ENCODE measurements around the gene SLC1A4. TPM values are rescaled to one million over a fixed set of nuclear protein-coding genes. Genes with fewer than 3 reads are reported as not detected.

The SLC1A4 gene
- polyA plus RNA-seq, 3 donors, result 3.2 to 4.5 (median 4.4) TPM

DNA sequence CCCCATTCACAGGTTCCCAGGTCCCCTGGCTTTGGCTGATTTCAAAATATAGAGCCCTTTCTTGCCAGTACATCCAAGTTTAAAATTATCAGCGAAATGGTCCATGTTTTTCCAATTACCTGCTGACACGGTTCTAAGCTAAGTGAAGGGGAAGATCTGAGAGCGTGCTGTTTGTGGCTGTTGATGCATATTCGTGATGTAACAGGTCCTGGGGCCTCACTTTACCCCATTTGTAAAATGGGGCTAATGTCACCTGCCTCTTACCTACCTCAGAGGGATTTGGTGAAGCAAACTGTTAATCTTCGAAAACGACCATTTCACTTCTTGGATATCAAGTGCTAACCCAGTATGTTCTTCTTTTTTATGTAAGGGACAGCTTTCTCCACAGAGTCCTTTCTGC lies 33.0 kb downstream of the SLC1A4 start:
- Histone ChIP-seq H3K27ac (ENCODE audit: low read depth in 1 of 2, low read length in 2 of 2) (no peak overlapping the region), H3K9me3 (replicated peaks in 1 of 2; ENCODE audit: control insufficient read depth in 1 of 2, insufficient read depth in 1 of 2, low read length in 2 of 2) (no peaks in the 10 kb centered on the region), H3K79me2 (ENCODE audit: insufficient read depth, low read length) (peaks cover 21% of the 10 kb centered on the region), H3K4me2 (replicated peaks; ENCODE audit: extremely low read depth, low read length, poor library complexity, severe bottlenecking) (no peak overlapping the region), H3K4me1 (ENCODE audit: control insufficient read depth in 1 of 2, insufficient read depth in 2 of 2, low read length in 2 of 2) (peaks cover 43 to 45% of the 10 kb centered on the region in 2 donors), H3K4me3 (replicated peaks in 1 of 3; ENCODE audit: low read depth in 2 of 3, low read length in 3 of 3) (no peak overlapping the region), H3K36me3 (replicated peaks in 1 of 2; ENCODE audit: control insufficient read depth in 1 of 2, insufficient read depth in 2 of 2, low read length in 2 of 2) (peaks cover 18 to 41% of the 10 kb centered on the region in 2 donors), H3K9ac (ENCODE audit: insufficient read depth, low read length, poor library complexity, severe bottlenecking) (no peak overlapping the region), H4K20me1 (ENCODE audit: insufficient read depth, low read length) (no peaks in the 10 kb centered on the region), H2AFZ (ENCODE audit: insufficient read depth, low read depth, low read length, poor library complexity, severe bottlenecking) (no peak overlapping the region), H3K27me3 (ENCODE audit: control insufficient read depth in 2 of 2, insufficient read depth in 2 of 2, low read length in 2 of 2) (no peaks in the 10 kb centered on the region)
- H3K27me3 Mint-ChIP-seq (ENCODE audit: low read depth in 3 of 3), result no peaks in the 10 kb centered on the region
- H3K9me3 Mint-ChIP-seq, result no peaks in the 10 kb centered on the region
- no peak overlapping the region for H3K27ac Mint-ChIP-seq
- peaks cover 44 to 50% of the 10 kb centered on the region in 2 donors for H3K36me3 Mint-ChIP-seq
- WGBS (ENCODE audit: insufficient coverage), result no CpG with 5 or more reads among the region's 6 CpGs
- TF ChIP-seq, protein P1, sequence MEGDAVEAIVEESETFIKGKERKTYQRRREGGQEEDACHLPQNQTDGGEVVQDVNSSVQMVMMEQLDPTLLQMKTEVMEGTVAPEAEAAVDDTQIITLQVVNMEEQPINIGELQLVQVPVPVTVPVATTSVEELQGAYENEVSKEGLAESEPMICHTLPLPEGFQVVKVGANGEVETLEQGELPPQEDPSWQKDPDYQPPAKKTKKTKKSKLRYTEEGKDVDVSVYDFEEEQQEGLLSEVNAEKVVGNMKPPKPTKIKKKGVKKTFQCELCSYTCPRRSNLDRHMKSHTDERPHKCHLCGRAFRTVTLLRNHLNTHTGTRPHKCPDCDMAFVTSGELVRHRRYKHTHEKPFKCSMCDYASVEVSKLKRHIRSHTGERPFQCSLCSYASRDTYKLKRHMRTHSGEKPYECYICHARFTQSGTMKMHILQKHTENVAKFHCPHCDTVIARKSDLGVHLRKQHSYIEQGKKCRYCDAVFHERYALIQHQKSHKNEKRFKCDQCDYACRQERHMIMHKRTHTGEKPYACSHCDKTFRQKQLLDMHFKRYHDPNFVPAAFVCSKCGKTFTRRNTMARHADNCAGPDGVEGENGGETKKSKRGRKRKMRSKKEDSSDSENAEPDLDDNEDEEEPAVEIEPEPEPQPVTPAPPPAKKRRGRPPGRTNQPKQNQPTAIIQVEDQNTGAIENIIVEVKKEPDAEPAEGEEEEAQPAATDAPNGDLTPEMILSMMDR (IDR thresholded peaks at IDR 0.05), result no peak
- DNase-seq, result no peak
- intact Hi-C loops (cut with micrococcal nuclease), result no loop called here
- H3K4me1 Mint-ChIP-seq, result peaks cover 51% of the 10 kb centered on the region
- H3K4me3 Mint-ChIP-seq, result no peak overlapping the region

DNA sequence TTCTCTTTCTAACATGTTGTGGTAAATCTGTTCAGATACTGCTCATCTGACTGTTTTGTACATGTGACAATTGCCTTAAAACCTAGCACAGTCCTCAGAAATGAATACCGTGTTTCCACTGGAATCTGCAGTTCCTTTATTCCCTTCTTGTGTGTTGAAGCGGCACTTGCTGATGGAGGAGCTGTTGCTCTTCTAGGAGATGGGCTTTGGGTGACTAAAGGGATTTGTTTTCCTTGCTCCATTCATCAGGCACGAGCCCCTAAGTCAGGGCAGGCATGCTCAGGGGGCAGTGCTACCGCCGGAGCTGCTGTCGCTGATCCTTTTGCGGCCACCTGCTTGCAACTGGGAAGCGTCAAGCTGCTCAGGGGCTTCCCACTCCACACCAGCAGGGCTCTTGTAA lies 34.5 kb downstream of the SLC1A4 start:
- no peak for DNase-seq
- Histone ChIP-seq H3K36me3 (replicated peaks in 1 of 2; ENCODE audit: control insufficient read depth in 1 of 2, insufficient read depth in 2 of 2, low read length in 2 of 2) (peaks cover 18 to 41% of the 10 kb centered on the region in 2 donors), H2AFZ (ENCODE audit: insufficient read depth, low read depth, low read length, poor library complexity, severe bottlenecking) (no peak overlapping the region), H3K9ac (ENCODE audit: insufficient read depth, low read length, poor library complexity, severe bottlenecking) (no peak overlapping the region), H3K27me3 (ENCODE audit: control insufficient read depth in 2 of 2, insufficient read depth in 2 of 2, low read length in 2 of 2) (no peaks in the 10 kb centered on the region), H3K27ac (ENCODE audit: low read depth in 1 of 2, low read length in 2 of 2) (no peak overlapping the region), H3K4me3 (replicated peaks in 1 of 3; ENCODE audit: low read depth in 2 of 3, low read length in 3 of 3) (no peak overlapping the region), H3K4me2 (replicated peaks; ENCODE audit: extremely low read depth, low read length, poor library complexity, severe bottlenecking) (no peak overlapping the region), H3K79me2 (ENCODE audit: insufficient read depth, low read length) (peaks cover 21% of the 10 kb centered on the region), H3K4me1 (ENCODE audit: control insufficient read depth in 1 of 2, insufficient read depth in 2 of 2, low read length in 2 of 2) (peaks cover 40 to 44% of the 10 kb centered on the region in 2 donors), H3K9me3 (replicated peaks in 1 of 2; ENCODE audit: control insufficient read depth in 1 of 2, insufficient read depth in 1 of 2, low read length in 2 of 2) (no peaks in the 10 kb centered on the region), H4K20me1 (ENCODE audit: insufficient read depth, low read length) (no peaks in the 10 kb centered on the region)
- H3K9me3 Mint-ChIP-seq, result no peaks in the 10 kb centered on the region
- intact Hi-C loops (cut with micrococcal nuclease), result no loop called here
- H3K27ac Mint-ChIP-seq, result no peak overlapping the region
- no peak overlapping the region for H3K4me3 Mint-ChIP-seq
- 100% methylated on average over 2 of the region's 8 CpGs for WGBS (ENCODE audit: insufficient coverage)
- H3K4me1 Mint-ChIP-seq, result peaks cover 48% of the 10 kb centered on the region
- peaks cover 41 to 46% of the 10 kb centered on the region in 2 donors for H3K36me3 Mint-ChIP-seq
- TF ChIP-seq, protein P1 (IDR thresholded peaks at IDR 0.05), result no peak
- no peaks in the 10 kb centered on the region for H3K27me3 Mint-ChIP-seq (ENCODE audit: low read depth in 3 of 3)
